ENCODE data around the gene GCAT.

DNA sequence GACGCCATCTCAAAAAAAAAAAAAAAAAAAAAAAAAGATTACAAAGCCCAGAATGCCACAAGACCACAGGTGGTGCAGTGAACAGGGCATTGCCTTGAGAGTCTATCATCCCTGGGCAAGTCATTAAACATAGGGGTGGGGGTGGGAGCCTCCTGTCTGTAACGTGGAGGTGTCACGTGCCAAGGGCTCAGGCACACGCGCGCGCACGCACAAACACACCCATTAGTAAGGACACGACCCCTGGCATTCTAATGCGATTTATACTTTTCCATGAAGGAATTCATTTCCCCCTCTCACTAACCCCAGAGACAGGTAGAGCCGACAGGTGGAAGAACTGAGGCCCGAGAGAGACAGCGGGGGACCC, 5.8 kb upstream of the GCAT start:
- TF ChIP-seq POLR2A (IDR thresholded peaks at IDR 0.05), result no peak
- TF ChIP-seq, protein P1, sequence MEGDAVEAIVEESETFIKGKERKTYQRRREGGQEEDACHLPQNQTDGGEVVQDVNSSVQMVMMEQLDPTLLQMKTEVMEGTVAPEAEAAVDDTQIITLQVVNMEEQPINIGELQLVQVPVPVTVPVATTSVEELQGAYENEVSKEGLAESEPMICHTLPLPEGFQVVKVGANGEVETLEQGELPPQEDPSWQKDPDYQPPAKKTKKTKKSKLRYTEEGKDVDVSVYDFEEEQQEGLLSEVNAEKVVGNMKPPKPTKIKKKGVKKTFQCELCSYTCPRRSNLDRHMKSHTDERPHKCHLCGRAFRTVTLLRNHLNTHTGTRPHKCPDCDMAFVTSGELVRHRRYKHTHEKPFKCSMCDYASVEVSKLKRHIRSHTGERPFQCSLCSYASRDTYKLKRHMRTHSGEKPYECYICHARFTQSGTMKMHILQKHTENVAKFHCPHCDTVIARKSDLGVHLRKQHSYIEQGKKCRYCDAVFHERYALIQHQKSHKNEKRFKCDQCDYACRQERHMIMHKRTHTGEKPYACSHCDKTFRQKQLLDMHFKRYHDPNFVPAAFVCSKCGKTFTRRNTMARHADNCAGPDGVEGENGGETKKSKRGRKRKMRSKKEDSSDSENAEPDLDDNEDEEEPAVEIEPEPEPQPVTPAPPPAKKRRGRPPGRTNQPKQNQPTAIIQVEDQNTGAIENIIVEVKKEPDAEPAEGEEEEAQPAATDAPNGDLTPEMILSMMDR (IDR thresholded peaks at IDR 0.05), result no peak

All from vagina (tissue), 2 donors.